Activated CD8-positive, alpha-beta memory T cell treated with anti-CD3 and anti-CD28 coated beads, Interleukin-2, amount 50 U/mL, for 24 hours (primary cell): ENCODE results near the gene RAB6C.
"Not testable (repeated sequence)": the region's sequence is repeated elsewhere in the genome, so short reads cannot be mapped to it uniquely, and the experiment has no call there.

ENCODE experiments used
- DNase-seq: peaks from one replicate; pipeline ENCODE4 v3.0.0-alpha.2; 2020; ENCODE audit errors: extremely low read depth

RAB6C gene

GRCh38 chr2:129996657-129997237, 17.3 kb downstream of the RAB6C start:
- DNase-seq = not testable (repeated sequence)

- DNase-seq = not testable (repeated sequence)
Observed at GRCh38 chr2:129998771-129999170, 19.3 kb downstream of the RAB6C start.

DNA sequence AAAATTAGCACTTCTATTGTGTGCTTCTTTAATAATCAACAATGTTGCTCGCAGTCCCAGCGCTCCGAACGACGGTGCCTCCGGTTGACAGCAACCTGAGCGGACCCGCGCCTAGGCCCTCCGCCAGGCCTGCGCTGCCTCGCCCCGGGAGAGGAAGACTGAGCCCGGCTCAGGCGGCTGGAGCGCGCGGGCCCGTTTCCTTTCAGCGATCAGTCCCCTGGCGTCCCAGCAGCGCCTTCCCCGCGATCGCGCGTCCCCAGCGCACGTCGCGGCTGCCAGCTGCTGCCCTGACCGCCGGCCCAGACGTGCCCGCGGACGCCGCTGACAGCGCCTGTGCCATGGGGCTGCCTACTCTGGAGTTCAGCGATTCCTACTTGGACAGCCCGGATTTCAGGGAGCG, 26.4 kb downstream of the RAB6C start:
- not testable (repeated sequence) for DNase-seq

GRCh38 chr2:130016701-130017100, 37.2 kb downstream of the RAB6C start:
- not testable (repeated sequence) for DNase-seq

DNA sequence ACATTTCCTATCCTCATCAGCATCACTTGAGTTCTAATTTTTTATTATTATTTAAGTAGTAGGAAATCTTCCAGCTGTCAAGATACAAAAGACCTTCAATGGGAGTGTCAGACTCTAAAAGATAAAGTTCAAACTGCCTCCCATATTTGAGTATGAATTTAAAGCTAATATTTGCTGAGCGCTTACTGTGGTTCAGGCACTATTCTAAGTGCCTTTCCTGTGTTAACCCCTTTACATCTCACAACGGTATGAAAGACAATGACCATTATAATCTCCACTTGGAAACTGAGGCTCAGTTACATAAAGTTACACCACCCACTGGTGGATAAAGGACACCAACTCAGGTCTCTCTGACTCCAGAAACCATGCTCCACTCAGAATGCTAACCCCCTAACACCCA, 39.9 kb downstream of the RAB6C start:
- no peak for DNase-seq

- not testable (repeated sequence) for DNase-seq
Observed at GRCh38 chr2:130020069-130020468, 40.6 kb downstream of the RAB6C start.

DNA sequence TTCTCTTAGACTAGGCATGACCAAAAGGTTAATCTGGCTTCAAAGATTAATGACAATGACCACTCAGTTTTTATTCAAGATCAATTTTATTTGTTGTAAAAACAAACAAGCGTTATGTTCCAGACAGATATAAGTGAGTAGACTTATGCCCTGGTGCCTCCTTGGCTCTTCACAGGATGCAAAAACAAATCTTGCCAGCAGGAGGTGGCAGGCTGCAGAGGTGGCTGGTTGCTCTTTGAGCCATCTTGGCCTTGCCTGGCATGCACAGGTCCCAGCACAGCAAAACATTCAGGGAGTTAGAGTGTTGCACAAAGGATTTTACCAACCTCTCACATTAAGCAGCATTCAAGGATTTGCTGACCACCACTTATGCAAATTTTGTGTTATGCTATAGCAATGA, 46.5 kb downstream of the RAB6C start:
- not testable (repeated sequence) for DNase-seq
